Smooth muscle cell (in vitro differentiated cells): Measurements from ENCODE around the gene PGA4. TPM values are rescaled to one million over a fixed set of nuclear protein-coding genes. Genes with fewer than 3 reads are reported as not detected.
"Not testable (repeated sequence)": the region's sequence is repeated elsewhere in the genome, so short reads cannot be mapped to it uniquely, and the experiment has no call there.

Experiments
- DNase-seq: peaks from one replicate; lab custom pipeline; 2025; ENCODE audit not compliant: unreplicated experiment; lab: John Stamatoyannopoulos, UW
- H2AFZ ChIP-seq: fragments of 200-600 bp; sonication (generic); 2 replicates; pipeline ENCODE4 v1.6.0; 2016; ENCODE audit warnings: antibody characterized with exemption, low read depth, mild to moderate bottlenecking
- H3F3A ChIP-seq: fragments of 200-600 bp; sonication (generic); 2 replicates; pipeline ENCODE4 v1.6.0; 2017; ENCODE audit warnings: antibody characterized with exemption, low read depth
- H3K27ac ChIP-seq: fragments of 200-600 bp; sonication (generic); 2 replicates; pipeline ENCODE4 v1.5.1; 2016; ENCODE audit warnings: low read depth, mild to moderate bottlenecking
- H3K27me3 ChIP-seq: fragments of 200-600 bp; sonication (generic); 2 replicates; pipeline ENCODE4 v1.6.1; 2016; ENCODE audit warnings: low read depth, mild to moderate bottlenecking
- H3K36me3 ChIP-seq: fragments of 200-600 bp; sonication (generic); 2 replicates; pipeline ENCODE4 v1.5.1; 2016; ENCODE audit warnings: low read depth
- H3K4me1 ChIP-seq: fragments of 200-600 bp; sonication (generic); 2 replicates; pipeline ENCODE4 v1.5.1; 2016; ENCODE audit warnings: low read depth
- H3K4me2 ChIP-seq: fragments of 200-600 bp; sonication (generic); 2 replicates; pipeline ENCODE4 v1.6.0; 2016; ENCODE audit warnings: mild to moderate bottlenecking
- H3K4me3 ChIP-seq: fragments of 200-600 bp; sonication (generic); 2 replicates; pipeline ENCODE4 v1.5.1; 2016; ENCODE audit warnings: mild to moderate bottlenecking
- H3K79me2 ChIP-seq: fragments of 200-600 bp; sonication (generic); 2 replicates; pipeline ENCODE4 v1.6.0; 2016; ENCODE audit warnings: low read depth, mild to moderate bottlenecking
- H3K9ac ChIP-seq: fragments of 200-600 bp; sonication (generic); 2 replicates; pipeline ENCODE4 v1.6.0; 2016; ENCODE audit warnings: low read depth
- H3K9me3 ChIP-seq: fragments of 200-600 bp; sonication (generic); replicated peaks from 2 replicates; pipeline ENCODE4 v1.5.1; 2016; ENCODE audit warnings: low read depth
- H4K20me1 ChIP-seq: fragments of 200-600 bp; sonication (generic); 2 replicates; pipeline ENCODE4 v1.6.0; 2016; ENCODE audit warnings: low read depth
- WGBS: methylation state at CpG from one replicate; pipeline ENCODE4 v1.1.7; 2016; ENCODE audit warnings: low lambda C conversion rate; 5-methylcytosine and 5-hydroxymethylcytosine counted together
- polyA plus RNA-seq: library from polyadenylated mRNA; unstranded; fragments of >200 nt; fragmentation: Nextera tagmentation; extraction: Ambion mirVana; gene quantifications from 2 replicates; pipeline ENCODE4 v1.2.1, GENCODE V29; 2016
- total RNA-seq: library from RNA; depleted of rRNA; stranded (reverse); fragments of >200 nt; gene quantifications from 2 replicates; pipeline ENCODE4 v1.2.3, GENCODE V29; 2014

PGA4 gene
- total and polyA plus RNA-seq, 2 experiments from 2014 or later = not detected

DNA sequence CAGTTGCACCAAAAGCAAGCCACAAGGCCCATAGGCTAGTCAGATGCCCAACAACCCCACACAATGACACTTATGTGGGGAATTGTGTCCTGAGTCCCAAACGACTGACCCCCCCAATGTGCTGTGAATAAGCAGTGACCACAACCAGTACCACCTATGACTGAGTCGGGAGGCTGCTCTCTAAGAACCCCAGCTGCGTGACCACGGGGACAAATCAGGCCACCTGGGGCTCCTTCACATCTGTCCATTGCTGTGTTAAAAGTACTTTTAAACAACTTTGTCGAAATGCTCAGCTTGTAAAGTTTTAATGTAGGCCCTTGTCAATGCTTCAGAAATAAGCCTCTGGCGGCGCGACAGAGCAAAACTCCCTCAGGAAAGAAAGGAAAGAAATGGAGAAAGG is 18.1 kb downstream of the PGA4 start:
- not testable (repeated sequence) for H4K20me1 ChIP-seq, H3K36me3 ChIP-seq, H3K4me3 ChIP-seq, H3F3A ChIP-seq, H3K4me2 ChIP-seq, H3K79me2 ChIP-seq, H2AFZ ChIP-seq, DNase-seq, H3K9ac ChIP-seq, H3K27ac ChIP-seq, H3K9me3 ChIP-seq, H3K27me3 ChIP-seq, H3K4me1 ChIP-seq
- 79% methylated on average over 8 of the region's 8 CpGs for WGBS

DNA sequence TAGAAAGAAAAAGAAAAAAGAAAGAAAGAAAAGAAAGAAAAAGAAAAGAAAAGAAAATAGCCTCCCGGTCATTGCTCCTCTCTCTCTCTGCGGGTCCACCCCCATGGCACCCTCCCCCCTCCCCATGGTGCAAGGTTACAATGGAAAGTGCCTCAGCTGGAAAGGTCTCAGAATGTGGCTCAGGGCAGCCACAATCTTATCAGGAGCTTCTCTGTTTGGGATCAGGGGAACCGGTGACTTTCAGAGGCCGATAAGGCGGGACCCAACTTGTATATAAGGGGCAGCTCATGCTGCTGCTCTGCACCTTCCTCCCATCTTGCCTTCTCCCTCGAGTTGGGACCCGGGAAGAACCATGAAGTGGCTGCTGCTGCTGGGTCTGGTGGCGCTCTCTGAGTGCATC is 18.7 kb downstream of the PGA4 start, which contains the start of gene PGA5:
PGA5 (plus strand) TSS at position 301 of the 400 bp plus-strand sequence; CDS start at position 353, 52 bp downstream.
- not testable (repeated sequence) for H2AFZ ChIP-seq, H3K27me3 ChIP-seq, H3K4me1 ChIP-seq, H3K79me2 ChIP-seq, H3K27ac ChIP-seq, H4K20me1 ChIP-seq, H3F3A ChIP-seq, DNase-seq, H3K9ac ChIP-seq, H3K4me3 ChIP-seq, H3K9me3 ChIP-seq, H3K4me2 ChIP-seq, H3K36me3 ChIP-seq
- no CpG with 5 or more reads among the region's 8 CpGs for WGBS

DNA sequence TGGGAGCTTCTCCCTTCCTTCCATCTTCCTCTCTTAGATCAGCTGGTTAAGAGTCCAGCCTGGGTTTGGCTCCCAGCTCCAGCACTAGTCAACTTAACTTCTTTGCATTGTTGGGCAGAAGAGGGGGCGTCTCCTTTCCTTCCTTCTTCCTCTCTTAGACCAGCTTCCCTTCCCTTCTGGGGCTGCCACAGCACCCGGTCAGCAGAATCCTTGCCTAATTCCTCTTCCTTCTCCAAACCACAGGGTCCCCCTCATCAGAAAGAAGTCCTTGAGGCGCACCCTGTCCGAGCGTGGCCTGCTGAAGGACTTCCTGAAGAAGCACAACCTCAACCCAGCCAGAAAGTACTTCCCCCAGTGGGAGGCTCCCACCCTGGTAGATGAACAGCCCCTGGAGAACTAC is 19.4 kb downstream of the PGA4 start:
- H3K36me3 ChIP-seq, H3K27ac ChIP-seq, H3K4me2 ChIP-seq, H3K4me3 ChIP-seq, H3K79me2 ChIP-seq, H4K20me1 ChIP-seq, DNase-seq, H3K9me3 ChIP-seq, H3K27me3 ChIP-seq, H3K9ac ChIP-seq, H2AFZ ChIP-seq, H3K4me1 ChIP-seq, H3F3A ChIP-seq: not testable (repeated sequence)
- no CpG with 5 or more reads among the region's 5 CpGs for WGBS

DNA sequence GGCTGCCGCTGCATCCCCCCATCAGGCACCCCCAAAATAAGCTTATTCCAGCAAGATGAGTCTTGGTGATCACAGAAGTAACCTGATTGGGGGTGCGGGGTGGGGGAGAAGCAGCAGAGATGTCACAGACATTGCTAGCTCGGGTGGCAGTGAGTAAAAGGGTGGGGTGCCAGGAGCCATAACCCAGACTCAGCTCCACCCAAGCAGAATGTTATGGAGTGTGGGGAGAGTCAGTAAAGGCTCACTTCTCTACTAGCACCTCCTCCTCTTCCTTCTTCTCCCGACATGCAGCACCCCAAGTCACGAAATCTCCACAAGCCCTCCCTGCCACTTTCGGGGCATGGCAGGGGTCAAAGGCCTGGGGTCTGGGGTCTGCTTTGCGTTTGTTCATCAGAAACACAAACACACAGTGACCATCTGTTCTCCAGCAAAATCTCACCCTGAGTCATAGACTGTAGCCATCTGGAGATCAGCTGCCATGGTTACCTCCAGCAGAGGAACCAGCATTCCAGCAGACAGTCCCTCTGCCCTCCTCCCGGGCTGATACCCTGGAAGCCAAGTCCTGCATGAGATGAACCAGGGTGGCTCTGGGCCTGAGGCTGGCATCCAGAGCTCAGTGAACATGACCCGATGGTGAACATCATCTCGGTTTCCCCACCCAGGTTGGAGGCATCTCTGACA is 23.3 kb downstream of the PGA4 start:
- not testable (repeated sequence) for H3K9ac ChIP-seq, H3K36me3 ChIP-seq
- no CpG with 5 or more reads among the region's 10 CpGs for WGBS

DNA sequence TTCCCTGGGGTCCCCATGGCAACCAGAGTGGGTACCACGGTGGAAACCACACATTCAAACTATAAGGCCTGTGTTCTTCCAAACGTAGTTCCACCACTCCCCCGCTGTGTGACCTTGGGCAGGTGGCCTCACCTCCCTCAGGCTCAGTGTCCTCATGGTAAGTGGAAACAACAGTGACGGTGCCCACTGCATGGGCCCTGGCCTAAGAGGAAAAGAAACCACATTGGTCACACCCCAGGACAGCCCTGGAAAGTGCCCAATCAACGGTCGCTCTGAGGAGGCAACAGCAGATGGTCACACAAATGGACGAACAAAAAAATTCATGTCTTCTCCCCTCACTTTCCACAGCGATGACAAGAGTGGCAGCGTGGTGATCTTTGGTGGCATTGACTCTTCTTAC is 25.9 kb downstream of the PGA4 start:
- WGBS = 93% methylated on average over 9 of the region's 9 CpGs

More for the DNA sequence above, 23.3 kb downstream of the PGA4 start:
- not testable (repeated sequence) for H3K4me2 ChIP-seq, H3K79me2 ChIP-seq, H3K27me3 ChIP-seq, H4K20me1 ChIP-seq, H3F3A ChIP-seq, DNase-seq, H3K27ac ChIP-seq, H3K4me3 ChIP-seq, H2AFZ ChIP-seq, H3K4me1 ChIP-seq, H3K9me3 ChIP-seq

DNA sequence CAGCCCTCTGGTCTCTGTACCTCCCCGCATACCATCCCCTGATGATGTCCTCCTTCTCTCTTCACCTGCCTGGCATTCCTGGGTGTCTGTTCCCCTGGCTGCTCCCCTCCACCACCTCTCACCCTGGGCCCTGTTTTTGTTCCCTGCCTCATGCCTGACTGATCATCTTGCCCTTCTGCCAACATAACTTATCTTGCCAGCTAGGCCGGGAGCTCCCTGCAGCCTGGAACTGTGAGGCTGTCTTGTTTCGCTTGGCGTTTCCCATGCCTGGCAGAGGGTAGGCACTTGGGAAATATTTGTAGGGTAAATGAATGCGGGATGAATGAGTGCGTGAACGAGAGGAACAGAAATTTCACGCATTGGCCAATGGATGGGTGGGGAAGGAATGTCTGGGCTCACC is 27.1 kb downstream of the PGA4 start:
- not testable (repeated sequence) for H3K27me3 ChIP-seq, H3K4me2 ChIP-seq, H3K27ac ChIP-seq, H3K4me1 ChIP-seq, H2AFZ ChIP-seq, DNase-seq, H3K79me2 ChIP-seq, H3K4me3 ChIP-seq, H4K20me1 ChIP-seq, H3K9me3 ChIP-seq, H3F3A ChIP-seq, H3K9ac ChIP-seq, H3K36me3 ChIP-seq
- WGBS = 94% methylated on average over 8 of the region's 8 CpGs

More for the DNA sequence above, 25.9 kb downstream of the PGA4 start:
- H3K4me3 ChIP-seq, H3K79me2 ChIP-seq, H3F3A ChIP-seq, H3K9ac ChIP-seq, H3K27me3 ChIP-seq, DNase-seq, H3K27ac ChIP-seq, H3K4me2 ChIP-seq, H3K9me3 ChIP-seq, H2AFZ ChIP-seq, H3K4me1 ChIP-seq, H4K20me1 ChIP-seq, H3K36me3 ChIP-seq: not testable (repeated sequence)

DNA sequence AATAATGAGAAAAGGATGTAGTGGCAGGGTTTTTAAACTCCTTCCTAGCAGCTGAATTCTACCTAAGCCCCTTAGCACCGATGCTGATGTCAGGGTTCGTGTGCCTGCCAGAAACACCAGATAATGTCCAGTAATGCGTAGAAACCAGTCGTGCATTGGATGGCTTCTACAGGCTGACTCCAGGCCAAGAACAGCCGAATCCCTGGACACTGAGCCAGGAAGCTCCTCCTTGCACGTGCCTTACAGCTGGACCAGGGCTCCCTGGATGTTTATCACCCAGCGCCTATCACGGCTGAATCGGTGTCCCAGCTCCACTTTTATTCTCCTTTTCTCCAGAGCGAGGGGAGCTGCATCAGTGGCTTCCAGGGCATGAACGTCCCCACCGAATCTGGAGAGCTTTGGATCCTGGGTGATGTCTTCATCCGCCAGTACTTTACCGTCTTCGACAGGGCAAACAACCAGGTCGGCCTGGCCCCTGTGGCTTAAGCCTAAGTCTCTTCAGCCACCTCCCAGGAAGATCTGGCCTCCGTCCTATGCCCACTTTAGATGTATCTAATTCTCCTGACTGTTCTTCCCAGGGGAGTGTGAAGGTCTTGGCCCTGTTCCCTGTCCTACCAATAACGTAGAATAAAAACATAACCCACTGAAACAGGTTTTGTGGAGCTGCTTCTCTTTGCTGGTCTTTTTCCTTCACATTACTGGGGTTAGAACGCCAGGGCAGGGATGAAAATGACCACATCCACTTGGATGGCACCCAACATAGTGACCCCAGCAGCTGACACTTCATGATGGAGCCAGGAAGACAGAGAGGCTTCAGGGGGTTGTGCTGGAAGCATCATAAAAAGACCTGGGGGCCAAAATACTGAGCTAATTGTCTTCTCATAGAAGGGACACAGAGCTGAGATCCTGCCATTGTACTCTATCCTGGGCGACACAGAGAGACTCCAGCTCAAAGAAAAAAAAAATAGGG is 28.9 kb downstream of the PGA4 start:
- WGBS = 90% methylated on average over 20 of the region's 20 CpGs
- not testable (repeated sequence) for H4K20me1 ChIP-seq, H3K27ac ChIP-seq, H3K4me2 ChIP-seq, DNase-seq, H3K79me2 ChIP-seq, H2AFZ ChIP-seq, H3K36me3 ChIP-seq, H3F3A ChIP-seq, H3K4me3 ChIP-seq, H3K27me3 ChIP-seq, H3K9me3 ChIP-seq, H3K9ac ChIP-seq, H3K4me1 ChIP-seq

DNA sequence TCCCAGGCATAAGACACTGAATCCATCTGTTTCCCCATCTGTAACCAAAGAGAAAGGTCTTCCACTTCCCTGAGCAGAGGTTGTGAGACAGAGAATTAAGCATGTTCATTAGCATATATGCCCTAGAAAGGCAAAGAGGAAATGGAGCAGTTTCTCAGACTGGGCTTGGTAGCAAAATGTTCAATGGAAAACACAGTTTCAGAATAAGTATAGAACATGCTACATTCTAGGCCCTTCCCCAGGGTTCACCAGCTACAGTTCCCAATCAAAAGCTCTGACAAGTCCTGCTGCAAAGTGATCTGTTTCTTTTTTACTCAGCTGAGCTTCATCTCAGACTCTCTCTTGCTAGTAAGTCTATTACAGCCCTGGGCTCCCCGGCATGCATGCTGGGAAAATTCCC is 30.2 kb downstream of the PGA4 start:
- H3K4me1 ChIP-seq, H3F3A ChIP-seq, DNase-seq, H2AFZ ChIP-seq, H4K20me1 ChIP-seq, H3K36me3 ChIP-seq, H3K4me2 ChIP-seq, H3K9ac ChIP-seq, H3K9me3 ChIP-seq, H3K27me3 ChIP-seq, H3K79me2 ChIP-seq, H3K4me3 ChIP-seq, H3K27ac ChIP-seq: not testable (repeated sequence)
- WGBS = 80% methylated on average over 1 of the region's 1 CpG
